H1 (cell line): ENCODE data around the gene MBIP. TPM values are rescaled to one million over a fixed set of nuclear protein-coding genes. Genes with fewer than 3 reads are reported as not detected.

ENCODE experiments used
- EP300 ChIP-seq, 2 experiments: IDR thresholded peaks; 1 replicate in 1 of 2; 2 replicates in 1 of 2; pipeline ENCODE4 v1.6.1; 2011 to 2012; ENCODE audit warnings: low read depth in 2 of 2, low read length in 2 of 2, mild to moderate bottlenecking in 2 of 2, borderline replicate concordance in 1 of 2, inconsistent platforms in 1 of 2, moderate library complexity in 1 of 2
- RFX5 ChIP-seq: IDR thresholded peaks from 2 replicates; pipeline ENCODE4 v1.6.1; 2011; ENCODE audit warnings: low read depth, low read length, improper control_type of control experiment, borderline replicate concordance
- TAF1 ChIP-seq: IDR thresholded peaks from 2 replicates; pipeline ENCODE4 v1.6.1; 2011; ENCODE audit warnings: mild to moderate bottlenecking, low read depth, low read length
- TBP ChIP-seq: IDR thresholded peaks from 2 replicates; pipeline ENCODE4 v1.6.1; 2011; ENCODE audit warnings: low read depth, low read length, improper control_type of control experiment
- TEAD4 ChIP-seq: IDR thresholded peaks from 2 replicates; pipeline ENCODE4 v1.6.1; 2012; ENCODE audit warnings: low read depth, low read length, inconsistent platforms, mixed read lengths
- polyA plus RNA-seq, 7 experiments: library from polyadenylated mRNA; depleted of rRNA in 3 of 7; stranded (reverse) in 5 of 7; unstranded in 2 of 7; fragments of >200 nt in 5 of 7; fragments of 200-250 nt in 2 of 7; gene quantifications; 1 replicate in 5 of 7; 2 replicates in 1 of 7; 4 replicates in 1 of 7; pipeline versions ENCODE4 v1.2.1 to v1.2.3, GENCODE V29; 2011 to 2013; ENCODE audit warnings: missing spikeins in 2 of 7, mixed read lengths in 2 of 7
- total RNA-seq: library from RNA; stranded (reverse); fragmentation: NEBNext Ultra II Directional; extraction: Animal tissue kit (Norgen Biotek cat#: 25700); gene quantifications from 2 replicates; pipeline ENCODE4 v1.2.1, GENCODE V29; 2021
- TF ChIP-seq, protein P1 (sequence below): fragments of 300-600 bp; sonication (generic); IDR thresholded peaks from 2 replicates; pipeline ENCODE4 v1.7.1; 2012; ENCODE audit warnings: low read length, moderate library complexity, mild to moderate bottlenecking, inconsistent platforms; ENCODE audit not compliant: insufficient replicate concordance

MBIP gene
- total and polyA plus RNA-seq, 2 of the 8 experiments (the other 6 are each of a cell fraction or from before 2014, with no cell fraction given), result 15.0 to 27.4 TPM

DNA sequence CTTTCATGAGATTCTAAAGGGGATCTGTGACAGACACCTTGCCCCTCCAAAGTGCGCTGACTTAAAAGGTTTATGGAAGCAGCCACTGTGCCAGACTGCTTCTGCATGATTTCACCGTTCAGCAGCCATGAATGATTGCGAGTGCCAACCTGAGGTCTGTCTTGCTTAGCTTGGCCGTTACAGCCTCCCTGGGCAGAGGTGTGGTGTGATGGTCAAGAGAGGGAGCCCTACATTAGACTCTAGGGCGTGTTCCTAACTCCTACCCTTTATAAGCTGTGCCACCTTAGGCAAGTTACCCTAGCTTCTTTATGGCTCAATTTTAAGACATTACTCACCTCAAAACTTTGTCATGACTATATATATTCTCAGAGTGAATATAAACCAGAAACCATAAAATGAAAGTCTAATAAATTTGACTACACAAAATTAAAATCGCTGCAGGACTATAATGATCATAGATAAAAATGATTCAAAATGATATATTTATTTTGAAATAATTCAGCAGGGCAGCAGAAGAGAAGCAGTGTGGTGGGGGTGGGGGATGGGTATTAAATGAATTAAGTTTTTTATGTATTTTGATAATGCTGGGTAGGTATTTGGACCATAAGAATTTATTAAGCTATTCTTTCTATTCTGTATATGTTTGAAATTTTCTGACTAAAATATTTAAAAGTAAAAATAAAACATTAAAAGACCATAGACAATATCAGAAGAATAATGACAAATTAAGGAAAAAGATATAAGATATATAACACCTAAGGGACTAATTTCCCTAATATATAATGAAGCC lies 47.7 kb upstream of the MBIP start (continued):
- TF ChIP-seq RFX5 (no peak), EP300 (IDR thresholded peaks at IDR 0.05; ENCODE audit: borderline replicate concordance in 1 of 2, low read depth in 2 of 2, low read length in 2 of 2) (no peak), TAF1 (no peak), TEAD4 (no peak), TBP (no peak)
- TF ChIP-seq, protein P1, sequence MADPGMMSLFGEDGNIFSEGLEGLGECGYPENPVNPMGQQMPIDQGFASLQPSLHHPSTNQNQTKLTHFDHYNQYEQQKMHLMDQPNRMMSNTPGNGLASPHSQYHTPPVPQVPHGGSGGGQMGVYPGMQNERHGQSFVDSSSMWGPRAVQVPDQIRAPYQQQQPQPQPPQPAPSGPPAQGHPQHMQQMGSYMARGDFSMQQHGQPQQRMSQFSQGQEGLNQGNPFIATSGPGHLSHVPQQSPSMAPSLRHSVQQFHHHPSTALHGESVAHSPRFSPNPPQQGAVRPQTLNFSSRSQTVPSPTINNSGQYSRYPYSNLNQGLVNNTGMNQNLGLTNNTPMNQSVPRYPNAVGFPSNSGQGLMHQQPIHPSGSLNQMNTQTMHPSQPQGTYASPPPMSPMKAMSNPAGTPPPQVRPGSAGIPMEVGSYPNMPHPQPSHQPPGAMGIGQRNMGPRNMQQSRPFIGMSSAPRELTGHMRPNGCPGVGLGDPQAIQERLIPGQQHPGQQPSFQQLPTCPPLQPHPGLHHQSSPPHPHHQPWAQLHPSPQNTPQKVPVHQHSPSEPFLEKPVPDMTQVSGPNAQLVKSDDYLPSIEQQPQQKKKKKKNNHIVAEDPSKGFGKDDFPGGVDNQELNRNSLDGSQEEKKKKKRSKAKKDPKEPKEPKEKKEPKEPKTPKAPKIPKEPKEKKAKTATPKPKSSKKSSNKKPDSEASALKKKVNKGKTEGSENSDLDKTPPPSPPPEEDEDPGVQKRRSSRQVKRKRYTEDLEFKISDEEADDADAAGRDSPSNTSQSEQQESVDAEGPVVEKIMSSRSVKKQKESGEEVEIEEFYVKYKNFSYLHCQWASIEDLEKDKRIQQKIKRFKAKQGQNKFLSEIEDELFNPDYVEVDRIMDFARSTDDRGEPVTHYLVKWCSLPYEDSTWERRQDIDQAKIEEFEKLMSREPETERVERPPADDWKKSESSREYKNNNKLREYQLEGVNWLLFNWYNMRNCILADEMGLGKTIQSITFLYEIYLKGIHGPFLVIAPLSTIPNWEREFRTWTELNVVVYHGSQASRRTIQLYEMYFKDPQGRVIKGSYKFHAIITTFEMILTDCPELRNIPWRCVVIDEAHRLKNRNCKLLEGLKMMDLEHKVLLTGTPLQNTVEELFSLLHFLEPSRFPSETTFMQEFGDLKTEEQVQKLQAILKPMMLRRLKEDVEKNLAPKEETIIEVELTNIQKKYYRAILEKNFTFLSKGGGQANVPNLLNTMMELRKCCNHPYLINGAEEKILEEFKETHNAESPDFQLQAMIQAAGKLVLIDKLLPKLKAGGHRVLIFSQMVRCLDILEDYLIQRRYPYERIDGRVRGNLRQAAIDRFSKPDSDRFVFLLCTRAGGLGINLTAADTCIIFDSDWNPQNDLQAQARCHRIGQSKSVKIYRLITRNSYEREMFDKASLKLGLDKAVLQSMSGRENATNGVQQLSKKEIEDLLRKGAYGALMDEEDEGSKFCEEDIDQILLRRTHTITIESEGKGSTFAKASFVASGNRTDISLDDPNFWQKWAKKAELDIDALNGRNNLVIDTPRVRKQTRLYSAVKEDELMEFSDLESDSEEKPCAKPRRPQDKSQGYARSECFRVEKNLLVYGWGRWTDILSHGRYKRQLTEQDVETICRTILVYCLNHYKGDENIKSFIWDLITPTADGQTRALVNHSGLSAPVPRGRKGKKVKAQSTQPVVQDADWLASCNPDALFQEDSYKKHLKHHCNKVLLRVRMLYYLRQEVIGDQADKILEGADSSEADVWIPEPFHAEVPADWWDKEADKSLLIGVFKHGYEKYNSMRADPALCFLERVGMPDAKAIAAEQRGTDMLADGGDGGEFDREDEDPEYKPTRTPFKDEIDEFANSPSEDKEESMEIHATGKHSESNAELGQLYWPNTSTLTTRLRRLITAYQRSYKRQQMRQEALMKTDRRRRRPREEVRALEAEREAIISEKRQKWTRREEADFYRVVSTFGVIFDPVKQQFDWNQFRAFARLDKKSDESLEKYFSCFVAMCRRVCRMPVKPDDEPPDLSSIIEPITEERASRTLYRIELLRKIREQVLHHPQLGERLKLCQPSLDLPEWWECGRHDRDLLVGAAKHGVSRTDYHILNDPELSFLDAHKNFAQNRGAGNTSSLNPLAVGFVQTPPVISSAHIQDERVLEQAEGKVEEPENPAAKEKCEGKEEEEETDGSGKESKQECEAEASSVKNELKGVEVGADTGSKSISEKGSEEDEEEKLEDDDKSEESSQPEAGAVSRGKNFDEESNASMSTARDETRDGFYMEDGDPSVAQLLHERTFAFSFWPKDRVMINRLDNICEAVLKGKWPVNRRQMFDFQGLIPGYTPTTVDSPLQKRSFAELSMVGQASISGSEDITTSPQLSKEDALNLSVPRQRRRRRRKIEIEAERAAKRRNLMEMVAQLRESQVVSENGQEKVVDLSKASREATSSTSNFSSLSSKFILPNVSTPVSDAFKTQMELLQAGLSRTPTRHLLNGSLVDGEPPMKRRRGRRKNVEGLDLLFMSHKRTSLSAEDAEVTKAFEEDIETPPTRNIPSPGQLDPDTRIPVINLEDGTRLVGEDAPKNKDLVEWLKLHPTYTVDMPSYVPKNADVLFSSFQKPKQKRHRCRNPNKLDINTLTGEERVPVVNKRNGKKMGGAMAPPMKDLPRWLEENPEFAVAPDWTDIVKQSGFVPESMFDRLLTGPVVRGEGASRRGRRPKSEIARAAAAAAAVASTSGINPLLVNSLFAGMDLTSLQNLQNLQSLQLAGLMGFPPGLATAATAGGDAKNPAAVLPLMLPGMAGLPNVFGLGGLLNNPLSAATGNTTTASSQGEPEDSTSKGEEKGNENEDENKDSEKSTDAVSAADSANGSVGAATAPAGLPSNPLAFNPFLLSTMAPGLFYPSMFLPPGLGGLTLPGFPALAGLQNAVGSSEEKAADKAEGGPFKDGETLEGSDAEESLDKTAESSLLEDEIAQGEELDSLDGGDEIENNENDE, result no peak
- TF ChIP-seq, all 59 proteins: peak for 0
